Heart left ventricle (tissue), 16 donors: Measurements from ENCODE around the gene SUPT6H. TPM values are rescaled to one million over a fixed set of nuclear protein-coding genes. Genes with fewer than 3 reads are reported as not detected.
A peak's percentile ranks its signal among the peaks of the same experiment; 100 is the strongest.

Experiments
- ATAC-seq, 4 donors: fragments of 200-7000 bp; cut with Tn5 transposase; one replicate each; pipeline ENCODE4 v1.9.1; 2020 to 2022; ENCODE audit warnings: moderate library complexity in 4 of 4, mild to moderate bottlenecking in 3 of 4, moderate number of reproducible peaks in 1 of 4
- DNase-seq, 5 donors: peaks; one replicate each; pipeline ENCODE4 v3.0.0-alpha.2; 2020
- H3K27ac ChIP-seq, 12 donors: fragments of 200-600 bp; sonication (generic) in 4 of 12; one replicate each; pipeline versions ENCODE4 v1.5.0 to v1.8.0; 2016 to 2022; ENCODE audit warnings: mild to moderate bottlenecking in 2 of 12
- H3K27me3 ChIP-seq, 9 donors: fragments of 200-600 bp; sonication (generic) in 2 of 9; one replicate each; pipeline versions ENCODE4 v1.5.1 to v1.8.0; 2016 to 2022; ENCODE audit warnings: mild to moderate bottlenecking in 3 of 9
- H3K36me3 ChIP-seq, 9 donors: fragments of 200-600 bp; sonication (generic) in 2 of 9; one replicate each; pipeline versions ENCODE4 v1.5.0 to v1.8.0; 2018 to 2022; ENCODE audit warnings: mild to moderate bottlenecking in 2 of 9
- H3K4me1 ChIP-seq, 12 donors: fragments of 200-600 bp; sonication (generic) in 4 of 12; one replicate each; pipeline versions ENCODE4 v1.5.0 to v1.8.0; 2016 to 2022; ENCODE audit warnings: mild to moderate bottlenecking in 3 of 12
- H3K4me3 ChIP-seq, 12 donors: fragments of 200-600 bp; sonication (generic) in 4 of 12; one replicate each; pipeline versions ENCODE4 v1.5.0 to v1.8.0; 2017 to 2022; ENCODE audit warnings: mild to moderate bottlenecking in 9 of 12, moderate library complexity in 4 of 12
- H3K9me3 ChIP-seq, 12 donors: fragments of 200-600 bp; sonication (generic) in 4 of 12; one replicate each; pipeline versions ENCODE4 v1.5.0 to v1.8.0; 2016 to 2022; ENCODE audit warnings: mild to moderate bottlenecking in 1 of 12
- CTCF ChIP-seq, 12 donors: fragments of 200-600 bp; sonication (generic) in 4 of 12; IDR thresholded peaks; one replicate each; pipeline versions ENCODE4 v1.5.0 to v1.8.0; 2018 to 2022; ENCODE audit warnings: antibody characterized with exemption in 12 of 12, mild to moderate bottlenecking in 5 of 12
- POLR2A ChIP-seq, 2 donors: fragments of 450-650 bp; IDR thresholded peaks; one replicate each; pipeline ENCODE4 v1.6.1; 2017; ENCODE audit warnings: antibody characterized with exemption in 2 of 2, mild to moderate bottlenecking in 2 of 2, moderate library complexity in 2 of 2
- WGBS, 4 donors: extraction: QIAGEN DNeasy Blood & Tissue Kit in 2 of 4; methylation state at CpG; one replicate each; pipeline versions ENCODE4 v1.1.5 to v1.1.7; 2013 to 2018; 5-methylcytosine and 5-hydroxymethylcytosine counted together
- intact Hi-C, 10 donors: fragments of 100-400 bp; cut with DNase I; formaldehyde crosslinking; loops; one replicate each; pipeline versions ENCODE4 v1.11.1 to v1.14.2; 2022
- polyA plus RNA-seq, 2 donors: library from polyadenylated mRNA; stranded (reverse); fragments of 200-250 nt; gene quantifications; one replicate each; pipeline ENCODE4 v1.2.3, GENCODE V29; 2013
- total RNA-seq, 9 donors: library from RNA; depleted of rRNA in 2 of 9; stranded (reverse); fragments of >200 nt in 2 of 9; fragmentation: NEBNext Ultra II Directional in 3 of 9; extraction: Animal tissue kit (Norgen Biotek cat#: 25700) in 3 of 9; gene quantifications; one replicate each; pipeline versions ENCODE4 v1.1.0 to v1.2.4, GENCODE V29; 2016 to 2023
- donor health status: ischemic (EF 13 %, LVEDD 7.1; RV severe dilation, severe dysfunction).
- donor health status: healthy with polysubstance abuse.
- donor health status: DM: no; HTN: yes; CAD: no.
- donor health status: DM: no; HTN: no; CAD: no.
- donor health status: ischemic (EF 25% LVEDD 6.9; RV normal size, moderate dysfunction).
- donor health status: ischemic (EF 25% LVEDD 5.7; RV mildly dilated, moderate dysfunction).
- donor health status: healthy.
- donor health status: DM: yes; HTN: yes; CAD: no.
- donor health status: ischemic (EF 35%, LVEDD 5.7; RV mildly dilated, moderate dysfunction).
- donor health status: nonischemic (EF 11% LVEDD 7.7; RV severe dilation, severe dysfunction).
- donor health status: DM: yes; HTN: yes; CAD: no.
- donor health status: PGD.
- donor health status: ischemic (EF 29% LVEDD 5.4; RV normal size, mild dysfunction).
- donor health status: nonischemic (EF 23%, LVEDD 6.1; RV moderate dilation, normal function).

SUPT6H gene
- total and polyA plus RNA-seq, 11 donors = 31.7 to 91.6 (median 43.5) TPM

GRCh38 chr17:28689011-28689410 is 27.0 kb downstream of the SUPT6H start:
- no peak for ATAC-seq
- intact Hi-C loops = no loop called here
- Histone ChIP-seq H3K27me3 (no peaks in the 10 kb centered on the region), H3K4me3 (no peak overlapping the region), H3K36me3 (peaks cover 6 to 100% (median 94%) of the 10 kb centered on the region in 9 donors), H3K4me1 (no peaks in the 10 kb centered on the region), H3K9me3 (no peaks in the 10 kb centered on the region), H3K27ac (no peak overlapping the region)
- DNase-seq = no peak
- 97 to 98% (median 98%) methylated on average over 3 of the region's 3 CpGs for WGBS, 4 donors
- TF ChIP-seq CTCF (IDR thresholded peaks at IDR 0.05) (no peak), POLR2A (IDR thresholded peaks at IDR 0.05) (no peak)

DNA sequence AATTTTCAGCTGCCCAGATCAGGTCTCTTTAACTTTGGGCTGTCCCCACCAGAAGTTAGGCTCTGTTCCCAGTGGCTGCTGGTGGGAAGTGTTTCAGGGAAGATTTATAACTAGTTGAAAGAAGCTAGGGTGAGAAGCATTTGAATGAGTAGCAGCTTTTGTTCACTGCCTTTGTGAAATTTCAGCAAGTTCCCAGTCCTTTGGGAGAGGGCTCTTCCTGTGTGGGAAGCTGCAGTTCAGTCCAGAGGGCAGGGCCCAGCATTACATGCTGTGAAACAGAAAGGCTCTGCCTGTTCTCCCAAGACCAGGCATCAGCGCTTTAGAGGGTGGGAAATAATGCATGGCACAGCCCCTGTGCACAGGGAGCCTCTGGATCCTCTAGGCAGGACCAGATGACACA is 31.9 kb downstream of the SUPT6H start:
- no peak for ATAC-seq
- 36 to 100% (median 94%) methylated on average over 1 of the region's 1 CpG for WGBS, 4 donors
- Histone ChIP-seq H3K27me3 (no peaks in the 10 kb centered on the region), H3K9me3 (no peaks in the 10 kb centered on the region), H3K27ac (no peak overlapping the region), H3K36me3 (peaks cover 7 to 100% (median 94%) of the 10 kb centered on the region in 9 donors), H3K4me3 (no peak overlapping the region), H3K4me1 (no peaks in the 10 kb centered on the region)
- no peak for TF ChIP-seq CTCF (IDR thresholded peaks at IDR 0.05)
- no peak for TF ChIP-seq POLR2A (IDR thresholded peaks at IDR 0.05)
- intact Hi-C loops = no loop called here
- DNase-seq = peak in 1 of 5 donors; percentile 4

DNA sequence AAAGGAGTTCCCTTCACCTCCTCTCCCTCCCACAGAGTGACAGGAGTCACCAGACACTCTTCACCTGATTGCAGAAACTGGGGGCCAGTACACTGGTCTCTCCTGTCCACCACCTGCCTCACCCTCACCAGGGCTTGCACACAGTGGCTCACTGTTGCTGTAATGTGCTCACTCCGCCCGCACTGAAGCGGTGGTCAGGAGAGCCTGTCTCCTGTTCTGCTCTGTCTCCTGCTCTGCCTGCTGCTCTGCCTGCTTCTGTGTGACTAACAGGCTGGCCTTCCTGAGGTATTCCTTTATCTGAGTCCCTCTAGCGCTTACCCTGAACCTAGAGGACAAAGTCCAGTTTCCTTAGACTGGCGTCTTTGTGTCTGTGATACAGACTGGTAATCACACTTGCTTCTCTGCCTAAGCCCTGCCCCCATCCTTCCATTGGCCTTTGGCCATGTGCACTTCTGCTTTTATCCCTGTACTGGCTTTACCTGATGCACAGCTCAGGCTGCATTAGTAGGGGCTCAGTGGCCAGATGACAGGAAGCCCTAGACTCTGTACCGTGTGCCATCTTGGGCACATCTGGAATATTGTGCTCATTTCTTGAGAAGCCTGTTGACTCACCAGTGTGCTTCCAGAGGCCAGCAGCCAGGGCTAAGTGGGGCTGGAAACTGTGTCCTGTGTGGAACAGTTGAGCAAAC is 36.4 kb downstream of the SUPT6H start:
- TF ChIP-seq POLR2A (IDR thresholded peaks at IDR 0.05) (no peak), CTCF (IDR thresholded peaks at IDR 0.05) (no peak)
- no peak for ATAC-seq
- H3K27me3 ChIP-seq = no peaks in the 10 kb centered on the region

GRCh38 chr17:28700278-28700677 is 38.3 kb downstream of the SUPT6H start:
- intact Hi-C loops = no loop called here
- DNase-seq (no peak), ATAC-seq (no peak)

More for the DNA sequence above, 36.4 kb downstream of the SUPT6H start:
- H3K27ac ChIP-seq = no peak overlapping the region
- no peaks in the 10 kb centered on the region for H3K4me1 ChIP-seq
- no peaks in the 10 kb centered on the region for H3K9me3 ChIP-seq
- WGBS, 4 donors = 89 to 94% (median 90%) methylated on average over 6 of the region's 6 CpGs
- no peak overlapping the region for H3K4me3 ChIP-seq
- intact Hi-C loops = no loop called here
- peaks cover 7 to 100% (median 100%) of the 10 kb centered on the region in 9 donors for H3K36me3 ChIP-seq
- no peak for DNase-seq

More at GRCh38 chr17:28700278-28700677, 38.3 kb downstream of the SUPT6H start:
- Histone ChIP-seq H3K4me3 (no peak overlapping the region), H3K27ac (no peak overlapping the region), H3K27me3 (no peaks in the 10 kb centered on the region), H3K36me3 (peaks cover 4 to 96% (median 91%) of the 10 kb centered on the region in 9 donors), H3K9me3 (no peaks in the 10 kb centered on the region), H3K4me1 (no peaks in the 10 kb centered on the region)
- WGBS, 4 donors = 90 to 96% (median 92%) methylated on average over 3 to 8 of the region's 8 CpGs
- TF ChIP-seq POLR2A (IDR thresholded peaks at IDR 0.05) (no peak), CTCF (IDR thresholded peaks at IDR 0.05) (no peak)
